H7 (cell line): ENCODE measurements around the gene ANKDD1B. TPM values are rescaled to one million over a fixed set of nuclear protein-coding genes. Genes with fewer than 3 reads are reported as not detected.

Source experiments
- total RNA-seq: library from RNA; depleted of rRNA; stranded (reverse); fragments of >200 nt; shearing (Covaris generic); gene quantifications from 2 replicates; pipeline ENCODE4 v1.2.3, GENCODE V29; 2014; rRNA removed

The ANKDD1B gene
- total RNA-seq, 1 experiment from 2014 or later = 0.03 TPM

Other genes starting within 250 kb of the ANKDD1B start
- 16.8 and 20.9 TPM in 2 replicates for gene CERT1, start 99.8 kb upstream of the ANKDD1B start, total RNA-seq
- 8.6 and 12.5 TPM in 2 replicates for gene POLK, start 99.6 kb upstream of the ANKDD1B start, total RNA-seq
- 16.1 and 20.1 TPM in 2 replicates for gene POC5, start 106.0 kb downstream of the ANKDD1B start, total RNA-seq